ENCODE data around the gene PARK7.

DNA sequence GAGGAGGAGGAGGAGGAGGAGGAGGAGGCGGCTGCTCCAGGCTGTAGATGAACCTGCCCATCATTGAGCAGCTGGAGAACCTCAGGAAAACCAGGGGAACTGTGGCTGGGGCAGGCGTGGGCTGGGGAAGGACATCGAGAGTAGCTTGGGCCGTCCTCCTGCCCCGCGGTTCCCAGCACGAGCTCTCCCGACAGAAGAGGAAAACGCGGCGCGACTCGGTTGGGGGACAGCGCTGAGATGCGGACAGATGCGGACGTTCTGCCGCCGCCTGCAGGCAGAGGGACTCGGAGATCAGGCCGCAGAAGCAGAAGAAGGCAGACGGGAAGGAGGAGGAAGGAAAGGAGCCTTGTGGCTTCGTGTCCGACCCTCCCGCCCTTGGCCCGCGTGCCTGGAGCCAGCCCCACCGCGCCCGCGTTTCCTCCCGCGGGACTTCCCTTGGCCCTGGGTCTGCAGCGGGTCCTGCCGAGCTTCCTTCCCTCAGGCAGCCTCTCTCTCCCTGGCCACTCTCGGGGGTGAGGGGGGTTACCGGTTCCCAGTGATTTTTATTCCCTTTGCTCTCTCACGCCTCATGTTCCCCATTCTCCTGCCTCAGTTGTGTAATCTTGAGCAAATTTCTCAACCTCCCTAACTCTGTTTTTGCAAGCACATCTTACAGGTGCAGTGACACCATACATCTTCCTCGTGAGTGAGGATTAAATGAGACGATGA, 19.1 kb upstream of the PARK7 start:
- TF ChIP-seq, protein P1, sequence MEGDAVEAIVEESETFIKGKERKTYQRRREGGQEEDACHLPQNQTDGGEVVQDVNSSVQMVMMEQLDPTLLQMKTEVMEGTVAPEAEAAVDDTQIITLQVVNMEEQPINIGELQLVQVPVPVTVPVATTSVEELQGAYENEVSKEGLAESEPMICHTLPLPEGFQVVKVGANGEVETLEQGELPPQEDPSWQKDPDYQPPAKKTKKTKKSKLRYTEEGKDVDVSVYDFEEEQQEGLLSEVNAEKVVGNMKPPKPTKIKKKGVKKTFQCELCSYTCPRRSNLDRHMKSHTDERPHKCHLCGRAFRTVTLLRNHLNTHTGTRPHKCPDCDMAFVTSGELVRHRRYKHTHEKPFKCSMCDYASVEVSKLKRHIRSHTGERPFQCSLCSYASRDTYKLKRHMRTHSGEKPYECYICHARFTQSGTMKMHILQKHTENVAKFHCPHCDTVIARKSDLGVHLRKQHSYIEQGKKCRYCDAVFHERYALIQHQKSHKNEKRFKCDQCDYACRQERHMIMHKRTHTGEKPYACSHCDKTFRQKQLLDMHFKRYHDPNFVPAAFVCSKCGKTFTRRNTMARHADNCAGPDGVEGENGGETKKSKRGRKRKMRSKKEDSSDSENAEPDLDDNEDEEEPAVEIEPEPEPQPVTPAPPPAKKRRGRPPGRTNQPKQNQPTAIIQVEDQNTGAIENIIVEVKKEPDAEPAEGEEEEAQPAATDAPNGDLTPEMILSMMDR (IDR thresholded peaks at IDR 0.05; ENCODE audit: insufficient read depth, low read length, poor library complexity, severe bottlenecking) = no peak
- TF ChIP-seq EZH2phosphoT487 (conservative IDR thresholded peaks at IDR 0.05; ENCODE audit: low read length) = no peak

Data from SU-DHL-6 (cell line).